Inflammatory macrophage treated with lipopolysaccharide for 1 hour (primary cell): ENCODE data around the gene NLGN3.

ENCODE experiments used
- DNase-seq, 2 donors: peaks; one replicate each; pipeline ENCODE4 v3.0.0-alpha.2; 2020 to 2022

Gene NLGN3

DNA sequence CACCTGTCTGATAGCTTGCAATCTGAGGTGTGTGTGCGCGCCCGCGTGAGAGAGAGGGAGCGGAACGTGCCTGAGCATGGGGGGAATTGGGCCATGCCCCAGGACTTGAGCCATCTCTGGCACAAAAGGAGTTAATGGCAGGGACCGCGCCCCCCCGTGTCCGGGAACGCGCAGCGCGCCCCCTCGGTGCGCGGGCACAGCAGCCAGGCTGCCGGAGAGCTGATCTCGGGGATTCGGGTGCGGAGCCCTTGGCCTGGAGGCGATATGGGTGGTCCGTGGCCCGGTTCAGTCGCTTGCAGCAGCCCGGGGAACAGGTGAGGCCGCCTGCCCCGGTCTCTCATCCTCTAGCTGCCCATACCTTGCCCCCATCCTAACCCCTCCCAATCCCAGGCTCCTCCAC, at the start of gene NLGN3:
Gene NLGN3, plus strand, starts transcription at position 191 of the 400 bp plus-strand sequence. CDS start 2,909 bp downstream, outside the sequence.
- DNase-seq = no peak

DNA sequence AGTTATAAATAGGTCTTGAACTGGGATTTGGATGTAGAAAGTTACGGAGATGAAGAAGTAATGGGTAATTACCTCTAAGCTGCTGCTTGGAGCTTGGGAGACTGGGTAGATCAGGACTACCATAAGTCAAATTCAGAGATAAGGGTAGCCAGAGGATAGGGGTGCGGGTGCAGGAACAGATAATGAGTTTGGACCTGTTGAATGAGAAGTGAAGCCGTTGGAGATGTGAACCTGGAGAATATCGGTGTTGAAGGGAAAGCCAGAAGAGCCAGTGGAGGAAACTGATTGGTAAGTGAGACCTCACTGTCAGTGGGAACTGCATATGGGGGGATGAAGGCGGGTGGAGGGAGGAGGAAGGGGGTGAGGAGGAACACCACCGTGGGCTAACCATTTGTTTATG, 49.6 kb upstream of the NLGN3 start:
- no peak for DNase-seq

GRCh38 chrX:71095555-71095980, 49.1 kb upstream of the NLGN3 start, which contains the start of gene FOXO4:
TSS of gene FOXO4 (plus strand) at chrX:71095851. CDS start at chrX:71096529, 678 bp downstream.
- DNase-seq = peak; percentile 76 to 80

- no peak for DNase-seq
These were observed 48.5 kb upstream of the NLGN3 start for GRCh38 chrX:71095981-71096759.

DNA sequence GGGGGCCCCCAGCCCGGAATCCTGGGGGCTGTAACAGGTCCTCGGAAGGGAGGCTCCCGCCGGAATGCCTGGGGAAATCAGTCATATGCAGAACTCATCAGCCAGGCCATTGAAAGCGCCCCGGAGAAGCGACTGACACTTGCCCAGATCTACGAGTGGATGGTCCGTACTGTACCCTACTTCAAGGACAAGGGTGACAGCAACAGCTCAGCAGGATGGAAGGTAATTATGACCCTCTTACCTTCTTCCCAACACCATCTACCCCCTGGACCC, 47.9 kb upstream of the NLGN3 start:
- no peak for DNase-seq

GRCh38 chrX:71098302-71098701, 46.3 kb upstream of the NLGN3 start:
- DNase-seq = peak; percentile 40 to 55

DNA sequence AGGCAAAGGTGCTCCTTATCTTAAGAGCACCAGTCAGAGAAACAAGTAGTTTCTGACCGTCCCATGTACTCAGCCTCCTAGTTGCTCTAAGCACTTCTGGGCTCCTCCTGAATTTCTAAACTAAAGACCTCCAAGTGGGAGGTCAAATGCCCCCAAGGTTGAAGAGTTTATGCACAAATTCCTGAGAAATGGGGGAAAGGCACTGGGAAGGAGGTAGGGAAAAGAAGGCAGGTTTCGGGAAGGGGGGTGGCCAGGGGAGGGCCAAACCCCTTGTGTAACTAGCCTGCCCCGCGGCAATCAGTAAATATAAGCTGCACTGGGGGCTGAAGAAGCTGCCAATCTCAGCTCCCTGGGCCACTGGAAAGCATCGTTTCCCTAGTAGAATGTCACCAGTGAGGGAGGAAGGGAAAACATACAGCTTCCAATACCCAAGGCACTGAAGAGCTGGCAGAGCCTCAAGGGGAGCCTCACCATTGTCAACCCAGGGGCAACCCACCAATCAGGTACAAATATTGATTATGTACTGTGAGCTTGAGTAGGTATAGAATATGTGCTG, 45.6 kb upstream of the NLGN3 start:
- no peak for DNase-seq

DNA sequence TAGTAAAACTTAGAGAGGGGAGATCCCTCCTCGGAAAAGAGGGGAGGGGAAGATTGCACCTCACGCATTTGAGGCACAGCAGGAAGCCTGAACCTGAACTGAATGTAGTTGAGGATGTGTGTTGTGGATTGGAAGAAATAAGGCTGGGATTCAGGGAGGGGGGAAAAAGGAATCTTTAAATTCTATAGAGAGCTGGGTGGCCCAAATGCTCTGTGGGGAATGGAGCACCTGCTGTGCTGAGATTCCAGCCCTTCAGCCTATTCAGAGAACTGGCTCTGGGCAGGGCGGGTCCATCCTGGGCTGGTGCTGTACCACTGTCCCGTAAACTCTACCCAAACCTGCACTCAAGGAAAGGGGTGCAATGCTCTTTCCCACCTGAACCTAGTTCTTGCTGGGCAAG, 44.9 kb upstream of the NLGN3 start:
- no peak for DNase-seq

DNA sequence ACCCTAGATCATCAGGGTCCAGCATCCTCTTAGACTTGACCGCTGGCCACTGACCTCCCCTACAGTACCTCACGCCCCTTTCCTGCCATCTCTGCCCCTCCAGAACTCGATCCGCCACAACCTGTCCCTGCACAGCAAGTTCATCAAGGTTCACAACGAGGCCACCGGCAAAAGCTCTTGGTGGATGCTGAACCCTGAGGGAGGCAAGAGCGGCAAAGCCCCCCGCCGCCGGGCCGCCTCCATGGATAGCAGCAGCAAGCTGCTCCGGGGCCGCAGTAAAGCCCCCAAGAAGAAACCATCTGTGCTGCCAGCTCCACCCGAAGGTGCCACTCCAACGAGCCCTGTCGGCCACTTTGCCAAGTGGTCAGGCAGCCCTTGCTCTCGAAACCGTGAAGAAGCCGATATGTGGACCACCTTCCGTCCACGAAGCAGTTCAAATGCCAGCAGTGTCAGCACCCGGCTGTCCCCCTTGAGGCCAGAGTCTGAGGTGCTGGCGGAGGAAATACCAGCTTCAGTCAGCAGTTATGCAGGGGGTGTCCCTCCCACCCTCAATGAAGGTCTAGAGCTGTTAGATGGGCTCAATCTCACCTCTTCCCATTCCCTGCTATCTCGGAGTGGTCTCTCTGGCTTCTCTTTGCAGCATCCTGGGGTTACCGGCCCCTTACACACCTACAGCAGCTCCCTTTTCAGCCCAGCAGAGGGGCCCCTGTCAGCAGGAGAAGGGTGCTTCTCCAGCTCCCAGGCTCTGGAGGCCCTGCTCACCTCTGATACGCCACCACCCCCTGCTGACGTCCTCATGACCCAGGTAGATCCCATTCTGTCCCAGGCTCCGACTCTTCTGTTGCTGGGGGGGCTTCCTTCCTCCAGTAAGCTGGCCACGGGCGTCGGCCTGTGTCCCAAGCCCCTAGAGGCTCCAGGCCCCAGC, 43.8 kb upstream of the NLGN3 start:
- DNase-seq = no peak

GRCh38 chrX:71102292-71102691, 42.3 kb upstream of the NLGN3 start:
- no peak for DNase-seq

- no peak for DNase-seq
These were observed 41.3 kb upstream of the NLGN3 start for GRCh38 chrX:71103110-71103983.

- DNase-seq = no peak
These were observed 39.0 kb upstream of the NLGN3 start for GRCh38 chrX:71105628-71106027.

DNA sequence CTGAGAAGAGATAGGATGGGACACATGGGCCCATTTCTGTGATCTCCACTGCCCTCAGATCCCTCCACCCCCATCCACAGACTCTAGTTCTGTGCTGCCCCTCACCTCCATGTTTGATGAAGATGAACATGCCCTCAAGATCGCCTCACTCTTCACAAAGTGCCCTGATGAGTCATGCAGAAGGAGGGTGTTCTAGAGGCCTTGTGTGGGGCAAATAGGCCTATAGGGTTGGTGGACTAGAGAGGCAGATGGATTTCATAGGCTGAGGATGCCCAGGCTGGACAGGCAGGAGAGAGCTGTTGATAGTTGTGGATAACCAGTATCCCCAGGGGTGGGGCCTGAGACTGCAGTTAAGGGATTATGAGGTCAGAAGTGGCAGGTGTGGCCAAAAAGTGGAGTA, 38.2 kb upstream of the NLGN3 start, which contains the start of gene CXorf65:
Gene CXorf65, minus strand, starts transcription at position 314 of the 400 bp plus-strand sequence. Its CDS starts 184 bp downstream, at position 130.
- DNase-seq = peak in 1 of 2 donors; percentile 17

DNA sequence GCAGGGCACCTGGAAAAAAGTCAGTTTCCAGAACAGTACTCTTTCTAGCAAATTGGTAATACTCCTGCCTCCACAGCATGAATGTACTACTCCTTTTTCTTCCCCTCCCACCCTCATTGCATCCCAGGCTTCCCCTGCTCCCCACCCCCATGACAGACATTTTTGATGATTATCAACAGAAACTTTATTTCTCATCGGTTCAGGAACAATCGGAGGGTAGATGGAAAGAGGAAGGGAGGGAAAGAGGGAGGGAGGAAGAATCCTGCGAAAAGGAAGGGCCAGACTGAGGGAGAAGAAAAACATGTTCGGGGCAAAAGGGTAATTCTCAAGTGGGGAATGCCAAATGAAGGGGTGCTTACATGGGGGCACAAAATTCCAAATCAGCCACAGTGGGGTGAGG, 37.4 kb upstream of the NLGN3 start:
- no peak for DNase-seq

- no peak for DNase-seq
These were observed 36.8 kb upstream of the NLGN3 start for GRCh38 chrX:71107762-71108360.

DNA sequence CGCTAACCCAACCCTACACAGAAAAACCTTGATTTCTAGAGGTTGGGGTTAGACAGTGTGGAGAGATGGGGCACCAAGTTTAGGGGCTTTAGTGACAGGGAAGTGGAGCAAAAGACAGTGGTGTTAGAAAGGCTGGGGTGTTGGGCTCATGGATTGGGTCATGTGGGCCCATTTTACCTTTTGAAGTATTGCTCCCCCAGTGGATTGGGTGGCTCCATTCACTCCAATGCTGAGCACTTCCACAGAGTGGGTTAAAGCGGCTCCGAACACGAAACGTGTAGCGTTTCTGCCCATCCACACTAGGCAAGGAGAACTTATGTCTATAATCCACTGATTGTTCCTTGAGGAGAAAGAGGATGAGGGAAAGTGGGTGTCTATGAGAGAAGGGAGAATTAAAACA, 35.6 kb upstream of the NLGN3 start:
- no peak for DNase-seq

- DNase-seq = peak; percentile 76 to 86
These were observed 33.3 kb upstream of the NLGN3 start, which contains the start of gene IL2RG for GRCh38 chrX:71111141-71111843. TSS of gene IL2RG (minus strand) at chrX:71111577. CDS start at chrX:71111539, 38 bp downstream.

DNA sequence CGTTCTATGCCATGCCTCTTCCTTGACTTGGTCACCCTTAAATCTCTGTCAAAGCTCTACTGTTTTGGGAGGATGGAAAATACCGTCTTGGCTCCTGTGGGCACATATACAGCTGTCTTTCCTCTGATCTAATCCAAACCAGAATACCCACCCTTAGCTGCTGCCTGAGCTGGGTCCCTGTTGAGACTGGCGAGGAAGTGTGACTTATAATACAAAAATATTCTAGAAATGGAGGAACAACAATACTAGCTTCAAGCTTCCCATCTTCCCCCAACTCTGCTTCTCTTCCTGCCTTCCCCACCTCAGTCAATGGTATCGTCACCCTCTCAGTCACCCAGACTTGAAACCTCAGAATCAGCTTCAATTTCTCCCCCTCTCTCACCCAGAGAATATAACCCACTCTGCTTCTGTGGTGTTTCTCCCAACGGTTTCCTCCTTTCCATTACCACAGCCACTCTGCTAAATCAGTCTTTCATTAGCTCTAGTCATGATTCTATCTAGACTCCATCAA, 32.7 kb upstream of the NLGN3 start:
- no peak for DNase-seq

DNA sequence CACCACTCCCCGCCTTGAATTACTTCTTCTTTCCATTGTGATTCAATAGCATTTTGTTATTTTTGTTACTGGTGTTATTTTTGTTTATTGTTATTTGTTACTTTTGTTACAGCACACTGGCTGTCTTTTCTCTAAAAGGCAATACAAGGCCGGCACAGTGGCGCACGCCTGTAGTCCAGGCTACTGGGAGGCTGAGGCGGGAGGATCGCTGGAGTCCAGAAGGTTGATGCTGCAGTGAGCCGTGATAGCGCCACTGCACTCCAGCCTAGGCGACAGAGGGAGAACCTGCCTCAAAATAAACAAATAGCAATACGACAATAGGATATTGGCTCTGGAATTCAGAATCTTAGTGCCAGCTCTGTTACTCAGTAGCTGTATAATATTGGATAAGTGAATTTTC, 27.3 kb upstream of the NLGN3 start:
- no peak for DNase-seq

DNA sequence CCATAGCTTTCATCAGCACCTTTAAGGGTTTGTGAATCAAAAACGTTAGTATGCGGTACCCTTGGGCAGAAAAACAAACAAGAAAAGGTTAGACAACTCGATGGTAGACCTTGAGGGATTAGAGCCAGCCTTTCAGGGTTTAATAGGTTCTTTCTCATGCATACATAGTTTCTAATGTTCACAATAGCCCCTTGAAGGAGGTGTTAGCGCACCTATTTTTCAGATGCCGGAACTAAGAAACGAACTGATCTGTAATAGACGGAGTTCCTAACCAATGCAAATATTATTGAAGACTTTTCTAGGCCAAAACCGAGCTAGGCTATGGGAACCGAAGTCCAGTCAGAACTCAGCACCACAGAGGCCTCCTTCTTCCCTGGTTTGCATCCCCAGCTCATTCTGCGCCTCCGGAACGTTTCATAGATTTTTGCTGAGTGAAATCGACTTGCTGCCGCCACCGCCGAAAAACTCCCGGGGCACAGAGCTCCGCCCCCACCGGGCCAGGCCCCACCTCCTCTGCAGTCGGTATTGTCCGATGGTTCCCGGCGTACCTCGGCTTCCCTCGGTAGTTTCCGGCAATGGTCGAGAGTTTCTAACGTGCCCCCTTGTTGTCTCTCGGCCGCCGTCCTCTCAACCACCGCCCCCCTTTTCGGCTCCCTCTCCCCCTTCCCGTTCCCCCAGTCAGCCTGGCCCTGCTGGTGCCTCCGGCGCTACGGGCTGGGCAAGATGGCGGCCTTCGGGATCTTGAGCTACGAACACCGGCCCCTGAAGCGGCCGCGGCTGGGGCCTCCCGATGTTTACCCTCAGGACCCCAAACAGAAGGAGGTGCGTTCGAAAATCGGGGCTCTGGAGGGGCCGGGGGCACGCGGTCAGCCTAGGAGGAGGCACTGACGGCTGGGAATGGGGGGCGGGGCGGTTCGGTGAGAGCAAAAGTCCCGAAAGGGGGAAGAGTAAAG, 26.3 kb upstream of the NLGN3 start, which contains the start of gene MED12:
Gene MED12, plus strand, starts transcription at position 565 of the 953 bp plus-strand sequence. Its CDS starts 159 bp downstream, at position 724.
- DNase-seq = peak; percentile 61 to 73
